Panc1 (cell line): ENCODE data around the gene CCN2. TPM values are rescaled to one million over a fixed set of nuclear protein-coding genes. Genes with fewer than 3 reads are reported as not detected.

Experiments
- ATAC-seq: fragments of 200-7000 bp; cut with Tn5 transposase; 2 replicates; pipeline ENCODE4 v1.9.1; 2020; ENCODE audit warnings: mild to moderate bottlenecking, moderate library complexity
- BruUV-seq: library from RNA; stranded (reverse); fragments of 400-500 nt; replicated peaks from 2 replicates; lab custom pipeline; 2021; lab: Mats Ljungman, UMichigan
- CTCF ChIA-PET: fragments of 300-600 bp; sonication (Branson Sonifier 250); formaldehyde crosslinking; loops from one replicate; lab custom pipeline; 2022; ENCODE audit warnings: antibody characterized with exemption; lab: Charles Lee
- POLR2A ChIA-PET: fragments of 300-600 bp; sonication (Branson Sonifier 250); formaldehyde crosslinking; loops from one replicate; lab custom pipeline; 2022; ENCODE audit warnings: antibody characterized with exemption; lab: Charles Lee
- DNase-seq: peaks from one replicate; pipeline ENCODE4 v3.0.0-alpha.2; 2010; ENCODE audit warnings: low read depth, low spot score
- H3K27ac ChIP-seq: 2 replicates; pipeline ENCODE4 v1.5.1; 2011; ENCODE audit warnings: mild to moderate bottlenecking, low read length, inconsistent platforms
- H3K27me3 ChIP-seq: fragments of 200-500 bp; sonication (Bioruptor generic); 2 replicates; pipeline ENCODE4 v1.6.0; 2014; ENCODE audit warnings: low read length, inconsistent platforms; ENCODE audit not compliant: control insufficient read depth, insufficient read depth
- H3K36me3 ChIP-seq: fragments of 200-500 bp; sonication (Bioruptor generic); 2 replicates; pipeline ENCODE4 v1.5.1; 2014; ENCODE audit warnings: inconsistent platforms, mild to moderate bottlenecking, low read length, moderate library complexity; ENCODE audit not compliant: control insufficient read depth, insufficient read depth
- H3K4me1 ChIP-seq: 2 replicates; pipeline ENCODE4 v1.5.1; 2011; ENCODE audit warnings: inconsistent platforms, mild to moderate bottlenecking, low read length, moderate library complexity; ENCODE audit not compliant: control insufficient read depth, insufficient read depth
- H3K4me3 ChIP-seq, 2 experiments: 2 replicates each; pipeline ENCODE4 v1.5.1; 2011 to 2012; ENCODE audit warnings: low read depth in 2 of 2, low read length in 2 of 2, mild to moderate bottlenecking in 2 of 2, inconsistent platforms in 1 of 2, moderate library complexity in 1 of 2
- H3K9me3 ChIP-seq: fragments of 200-500 bp; sonication (Bioruptor generic); 2 replicates; pipeline ENCODE4 v1.5.1; 2014; ENCODE audit warnings: low read depth, mild to moderate bottlenecking, inconsistent platforms, low read length, moderate library complexity; ENCODE audit not compliant: control insufficient read depth, insufficient read depth
- POLR2AphosphoS5 ChIP-seq: IDR thresholded peaks from 2 replicates; pipeline ENCODE4 v1.6.1; 2012; ENCODE audit warnings: mild to moderate bottlenecking, low read depth, low read length, moderate library complexity
- SIN3A ChIP-seq: IDR thresholded peaks from 2 replicates; pipeline ENCODE4 v1.6.1; 2012; ENCODE audit warnings: low read depth, mild to moderate bottlenecking, low read length, moderate library complexity, borderline replicate concordance; ENCODE audit not compliant: insufficient read depth
- TCF7L2 ChIP-seq: IDR thresholded peaks from 2 replicates; pipeline ENCODE4 v1.6.1; 2011; ENCODE audit warnings: mild to moderate bottlenecking, low read depth, low read length, inconsistent platforms
- in situ Hi-C: cut with HindIII; loops from 2 replicates; pipeline ENCODE4 v1.10.0; 2016; ENCODE audit warnings: low sequenced_read_pairs, low pct_unique_long_range_greater_than_20kb
- intact Hi-C: fragments of 100-400 bp; cut with micrococcal nuclease; formaldehyde crosslinking; loops from one replicate; pipeline ENCODE4 v1.10.0; 2022; ENCODE audit not compliant: unreplicated experiment
- total RNA-seq: library from RNA; stranded (reverse); gene quantifications from one replicate; pipeline ENCODE4 v1.2.1, GENCODE V29; 2021; ENCODE audit not compliant: unreplicated experiment
- TF ChIP-seq, protein P1 (sequence below), 2 experiments: IDR thresholded peaks; 2 replicates each; pipeline ENCODE4 v1.6.1; 2011 to 2012; ENCODE audit warnings: low read depth in 2 of 2, control low read depth in 1 of 2, low read length in 1 of 2, mild to moderate bottlenecking in 1 of 2, moderate library complexity in 1 of 2; ENCODE audit not compliant: insufficient read depth in 1 of 2
- TF ChIP-seq, protein P2 (sequence below): fragments of 450-650 bp; IDR thresholded peaks from 2 replicates; pipeline ENCODE4 v1.5.1; 2017; ENCODE audit warnings: mild to moderate bottlenecking

Gene CCN2
- total RNA-seq, 1 experiment from 2014 or later, result 155 TPM

DNA sequence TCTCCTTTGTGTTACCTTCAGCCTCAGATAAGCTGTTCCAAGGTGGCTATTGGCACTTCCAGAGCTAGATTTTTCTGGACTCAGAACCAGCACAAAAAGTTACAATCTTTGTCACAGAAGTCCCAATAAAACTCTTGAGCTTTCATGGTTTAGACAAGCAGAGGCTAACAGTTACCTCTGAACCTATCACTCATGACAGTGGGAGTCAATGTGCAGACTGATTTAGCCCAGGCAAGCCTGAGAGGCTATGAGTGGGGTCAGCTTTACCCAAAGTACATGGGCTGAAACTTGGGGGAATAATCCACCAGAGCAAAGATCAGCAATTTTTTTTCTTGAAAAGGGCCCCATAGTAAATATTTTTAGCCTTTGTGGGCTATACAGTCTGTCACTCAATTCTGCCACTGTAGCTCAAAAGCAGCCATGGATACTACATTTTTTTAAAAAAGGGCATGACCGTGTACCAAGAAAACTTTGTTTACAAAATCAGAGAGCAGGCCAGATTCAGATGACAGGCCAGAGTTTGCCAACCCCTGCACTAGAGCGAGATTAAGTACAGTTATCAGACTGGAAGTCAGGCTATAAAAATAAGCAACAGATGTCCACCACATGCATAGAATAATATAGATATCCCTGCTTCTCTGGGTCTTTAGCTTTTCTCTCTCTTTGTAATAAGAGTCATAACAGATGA, 20.0 kb downstream of the CCN2 start:
- in situ Hi-C loops, result no loop called here
- ChIA-PET CTCF (no interaction called here), POLR2A (no interaction called here)
- Histone ChIP-seq H3K27me3 (no peaks in the 10 kb centered on the region), H3K27ac (no peak overlapping the region), H3K4me1 (no peaks in the 10 kb centered on the region), H3K36me3 (no peaks in the 10 kb centered on the region), H3K4me3 (no peak overlapping the region), H3K9me3 (no peaks in the 10 kb centered on the region)
- TF ChIP-seq, protein P1, sequence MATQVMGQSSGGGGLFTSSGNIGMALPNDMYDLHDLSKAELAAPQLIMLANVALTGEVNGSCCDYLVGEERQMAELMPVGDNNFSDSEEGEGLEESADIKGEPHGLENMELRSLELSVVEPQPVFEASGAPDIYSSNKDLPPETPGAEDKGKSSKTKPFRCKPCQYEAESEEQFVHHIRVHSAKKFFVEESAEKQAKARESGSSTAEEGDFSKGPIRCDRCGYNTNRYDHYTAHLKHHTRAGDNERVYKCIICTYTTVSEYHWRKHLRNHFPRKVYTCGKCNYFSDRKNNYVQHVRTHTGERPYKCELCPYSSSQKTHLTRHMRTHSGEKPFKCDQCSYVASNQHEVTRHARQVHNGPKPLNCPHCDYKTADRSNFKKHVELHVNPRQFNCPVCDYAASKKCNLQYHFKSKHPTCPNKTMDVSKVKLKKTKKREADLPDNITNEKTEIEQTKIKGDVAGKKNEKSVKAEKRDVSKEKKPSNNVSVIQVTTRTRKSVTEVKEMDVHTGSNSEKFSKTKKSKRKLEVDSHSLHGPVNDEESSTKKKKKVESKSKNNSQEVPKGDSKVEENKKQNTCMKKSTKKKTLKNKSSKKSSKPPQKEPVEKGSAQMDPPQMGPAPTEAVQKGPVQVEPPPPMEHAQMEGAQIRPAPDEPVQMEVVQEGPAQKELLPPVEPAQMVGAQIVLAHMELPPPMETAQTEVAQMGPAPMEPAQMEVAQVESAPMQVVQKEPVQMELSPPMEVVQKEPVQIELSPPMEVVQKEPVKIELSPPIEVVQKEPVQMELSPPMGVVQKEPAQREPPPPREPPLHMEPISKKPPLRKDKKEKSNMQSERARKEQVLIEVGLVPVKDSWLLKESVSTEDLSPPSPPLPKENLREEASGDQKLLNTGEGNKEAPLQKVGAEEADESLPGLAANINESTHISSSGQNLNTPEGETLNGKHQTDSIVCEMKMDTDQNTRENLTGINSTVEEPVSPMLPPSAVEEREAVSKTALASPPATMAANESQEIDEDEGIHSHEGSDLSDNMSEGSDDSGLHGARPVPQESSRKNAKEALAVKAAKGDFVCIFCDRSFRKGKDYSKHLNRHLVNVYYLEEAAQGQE (IDR thresholded peaks at IDR 0.05; ENCODE audit: insufficient read depth in 1 of 2, low read depth in 2 of 2, low read length in 1 of 2), result no peak
- TF ChIP-seq SIN3A, result no peak
- TF ChIP-seq TCF7L2, result no peak
- TF ChIP-seq, protein P2, sequence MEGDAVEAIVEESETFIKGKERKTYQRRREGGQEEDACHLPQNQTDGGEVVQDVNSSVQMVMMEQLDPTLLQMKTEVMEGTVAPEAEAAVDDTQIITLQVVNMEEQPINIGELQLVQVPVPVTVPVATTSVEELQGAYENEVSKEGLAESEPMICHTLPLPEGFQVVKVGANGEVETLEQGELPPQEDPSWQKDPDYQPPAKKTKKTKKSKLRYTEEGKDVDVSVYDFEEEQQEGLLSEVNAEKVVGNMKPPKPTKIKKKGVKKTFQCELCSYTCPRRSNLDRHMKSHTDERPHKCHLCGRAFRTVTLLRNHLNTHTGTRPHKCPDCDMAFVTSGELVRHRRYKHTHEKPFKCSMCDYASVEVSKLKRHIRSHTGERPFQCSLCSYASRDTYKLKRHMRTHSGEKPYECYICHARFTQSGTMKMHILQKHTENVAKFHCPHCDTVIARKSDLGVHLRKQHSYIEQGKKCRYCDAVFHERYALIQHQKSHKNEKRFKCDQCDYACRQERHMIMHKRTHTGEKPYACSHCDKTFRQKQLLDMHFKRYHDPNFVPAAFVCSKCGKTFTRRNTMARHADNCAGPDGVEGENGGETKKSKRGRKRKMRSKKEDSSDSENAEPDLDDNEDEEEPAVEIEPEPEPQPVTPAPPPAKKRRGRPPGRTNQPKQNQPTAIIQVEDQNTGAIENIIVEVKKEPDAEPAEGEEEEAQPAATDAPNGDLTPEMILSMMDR, result no peak
- TF ChIP-seq POLR2AphosphoS5, result no peak
- intact Hi-C loops, result no loop called here
- ATAC-seq (no peak), DNase-seq (no peak)
- no TSS peak for BruUV-seq

DNA sequence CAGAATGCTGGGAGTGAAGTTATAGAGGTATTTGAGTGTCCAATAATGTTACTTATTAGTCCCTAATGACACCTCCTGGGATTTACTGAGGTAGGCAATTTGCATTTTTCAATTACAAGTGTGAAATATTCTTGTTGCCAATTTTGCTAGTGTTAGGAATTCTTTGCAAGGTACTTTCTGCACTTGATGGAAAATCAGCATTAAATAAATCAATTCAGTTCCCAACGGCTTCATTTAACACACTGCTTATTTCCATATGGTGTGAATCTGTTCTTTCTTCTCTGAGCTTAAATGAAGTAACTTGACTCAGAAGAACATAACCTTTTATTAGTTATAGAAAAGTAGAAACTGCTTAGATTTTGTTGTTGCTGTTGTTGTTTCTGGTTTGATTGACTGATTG, 21.2 kb downstream of the CCN2 start:
- DNase-seq (no peak), ATAC-seq (no peak)
- Histone ChIP-seq H3K36me3 (no peaks in the 10 kb centered on the region), H3K9me3 (no peaks in the 10 kb centered on the region), H3K27me3 (no peaks in the 10 kb centered on the region), H3K27ac (no peak overlapping the region), H3K4me1 (no peaks in the 10 kb centered on the region; the same call in 1 of the 2 replicates), H3K4me3 (no peak overlapping the region)
- no TSS peak for BruUV-seq
- TF ChIP-seq, protein P2, result no peak
- TF ChIP-seq POLR2AphosphoS5 (no peak), SIN3A (no peak), TCF7L2 (no peak)
- TF ChIP-seq, protein P1 (IDR thresholded peaks at IDR 0.05; ENCODE audit: insufficient read depth in 1 of 2, low read depth in 2 of 2, low read length in 1 of 2), result no peak
- in situ Hi-C loops, result no loop called here
- CTCF ChIA-PET, result no interaction called here
- POLR2A ChIA-PET, result interaction anchor here (0.6 kb wide), 1 partner anchor 64 kb away, joined by 11 read pairs; no protein-coding TSS in a partner anchor
- intact Hi-C loops, result loop anchor here (5.0 kb wide), 1 partner anchor 327 kb away; no protein-coding TSS in a partner anchor
